GM12878 (cell line): ENCODE results near the gene SMKR1. TPM values are rescaled to one million over a fixed set of nuclear protein-coding genes. Genes with fewer than 3 reads are reported as not detected.

ENCODE experiments used
- CHD1 ChIP-seq: IDR thresholded peaks from 2 replicates; pipeline ENCODE4 v1.6.1; 2012; ENCODE audit warnings: low read depth, low read length, improper control_type of control experiment
- CHD2 ChIP-seq: IDR thresholded peaks from 2 replicates; pipeline ENCODE4 v1.6.1; 2011; ENCODE audit warnings: low read depth, low read length, improper control_type of control experiment, borderline replicate concordance
- CREM ChIP-seq: IDR thresholded peaks from 2 replicates; pipeline ENCODE4 v1.6.1; 2014; ENCODE audit warnings: antibody characterized with exemption, low read depth
- FOXK2 ChIP-seq: fragments of 450-650 bp; IDR thresholded peaks from 2 replicates; pipeline ENCODE4 v1.6.1; 2017; ENCODE audit warnings: mild to moderate bottlenecking, moderate library complexity
- NFYB ChIP-seq: IDR thresholded peaks from 2 replicates; pipeline ENCODE4 v1.6.1; 2011; ENCODE audit warnings: low read depth, mild to moderate bottlenecking, low read length, improper control_type of control experiment, moderate library complexity; ENCODE audit not compliant: insufficient read depth
- RBBP5 ChIP-seq: fragments of 200-600 bp; sonication (generic); conservative IDR thresholded peaks from 2 replicates; pipeline ENCODE4 v1.6.1; 2016
- TCF7 ChIP-seq: IDR thresholded peaks from 2 replicates; pipeline ENCODE4 v1.6.1; 2014; ENCODE audit warnings: antibody characterized with exemption, borderline replicate concordance
- ZNF274 ChIP-seq: IDR thresholded peaks from one replicate; pipeline ENCODE4 v1.8.0; 2011; ENCODE audit not compliant: insufficient read length, insufficient read depth
- polyA plus RNA-seq, 11 experiments: library from polyadenylated mRNA; depleted of rRNA in 4 of 11; unstranded in 6 of 11; stranded (reverse) in 5 of 11; fragments of >200 nt; fragmentation: Nextera tagmentation in 4 of 11; fragmentation: Illumina TruSeq in 1 of 11; extraction: Ambion mirVana in 4 of 11; extraction: Trizol in 1 of 11; gene quantifications; 1 replicate in 1 of 11; 2 replicates in 10 of 11; pipeline versions ENCODE4 v1.2.1 to v1.2.3, GENCODE V29; 2011 to 2016; ENCODE audit warnings: inconsistent platforms in 2 of 11, missing spikeins in 2 of 11, low read depth in 1 of 11
- total RNA-seq, 4 experiments: library from RNA; depleted of rRNA in 3 of 4; stranded (reverse); fragments of >200 nt in 3 of 4; fragmentation: Illumina TruSeq in 1 of 4; extraction: Trizol in 1 of 4; gene quantifications; 2 replicates each; pipeline versions ENCODE4 v1.2.1 to v1.2.3, GENCODE V29; 2013 to 2021
- TF ChIP-seq, protein P1 (sequence below): IDR thresholded peaks from 2 replicates; pipeline ENCODE4 v1.6.1; 2012; ENCODE audit warnings: improper control_type of control experiment, low read depth, low read length; ENCODE audit not compliant: insufficient replicate concordance
- TF ChIP-seq, protein P2 (sequence below): fragments of 450-650 bp; IDR thresholded peaks from 2 replicates; pipeline ENCODE4 v1.6.1; 2017; ENCODE audit warnings: mild to moderate bottlenecking, low read depth, inconsistent platforms; ENCODE audit not compliant: poor library complexity, severe bottlenecking

The SMKR1 gene
- total and polyA plus RNA-seq, 10 of the 15 experiments (the other 5 are each of a cell fraction or from before 2014, with no cell fraction given) = 0.37 to 2.6 (median 0.83) TPM

GRCh38 chr7:129513546-129513945 is 11.2 kb downstream of the SMKR1 start (continued):
- TF ChIP-seq, protein P1, sequence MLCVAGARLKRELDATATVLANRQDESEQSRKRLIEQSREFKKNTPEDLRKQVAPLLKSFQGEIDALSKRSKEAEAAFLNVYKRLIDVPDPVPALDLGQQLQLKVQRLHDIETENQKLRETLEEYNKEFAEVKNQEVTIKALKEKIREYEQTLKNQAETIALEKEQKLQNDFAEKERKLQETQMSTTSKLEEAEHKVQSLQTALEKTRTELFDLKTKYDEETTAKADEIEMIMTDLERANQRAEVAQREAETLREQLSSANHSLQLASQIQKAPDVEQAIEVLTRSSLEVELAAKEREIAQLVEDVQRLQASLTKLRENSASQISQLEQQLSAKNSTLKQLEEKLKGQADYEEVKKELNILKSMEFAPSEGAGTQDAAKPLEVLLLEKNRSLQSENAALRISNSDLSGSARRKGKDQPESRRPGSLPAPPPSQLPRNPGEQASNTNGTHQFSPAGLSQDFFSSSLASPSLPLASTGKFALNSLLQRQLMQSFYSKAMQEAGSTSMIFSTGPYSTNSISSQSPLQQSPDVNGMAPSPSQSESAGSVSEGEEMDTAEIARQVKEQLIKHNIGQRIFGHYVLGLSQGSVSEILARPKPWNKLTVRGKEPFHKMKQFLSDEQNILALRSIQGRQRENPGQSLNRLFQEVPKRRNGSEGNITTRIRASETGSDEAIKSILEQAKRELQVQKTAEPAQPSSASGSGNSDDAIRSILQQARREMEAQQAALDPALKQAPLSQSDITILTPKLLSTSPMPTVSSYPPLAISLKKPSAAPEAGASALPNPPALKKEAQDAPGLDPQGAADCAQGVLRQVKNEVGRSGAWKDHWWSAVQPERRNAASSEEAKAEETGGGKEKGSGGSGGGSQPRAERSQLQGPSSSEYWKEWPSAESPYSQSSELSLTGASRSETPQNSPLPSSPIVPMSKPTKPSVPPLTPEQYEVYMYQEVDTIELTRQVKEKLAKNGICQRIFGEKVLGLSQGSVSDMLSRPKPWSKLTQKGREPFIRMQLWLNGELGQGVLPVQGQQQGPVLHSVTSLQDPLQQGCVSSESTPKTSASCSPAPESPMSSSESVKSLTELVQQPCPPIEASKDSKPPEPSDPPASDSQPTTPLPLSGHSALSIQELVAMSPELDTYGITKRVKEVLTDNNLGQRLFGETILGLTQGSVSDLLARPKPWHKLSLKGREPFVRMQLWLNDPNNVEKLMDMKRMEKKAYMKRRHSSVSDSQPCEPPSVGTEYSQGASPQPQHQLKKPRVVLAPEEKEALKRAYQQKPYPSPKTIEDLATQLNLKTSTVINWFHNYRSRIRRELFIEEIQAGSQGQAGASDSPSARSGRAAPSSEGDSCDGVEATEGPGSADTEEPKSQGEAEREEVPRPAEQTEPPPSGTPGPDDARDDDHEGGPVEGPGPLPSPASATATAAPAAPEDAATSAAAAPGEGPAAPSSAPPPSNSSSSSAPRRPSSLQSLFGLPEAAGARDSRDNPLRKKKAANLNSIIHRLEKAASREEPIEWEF = no peak
- no peak for TF ChIP-seq FOXK2
- TF ChIP-seq, protein P2, sequence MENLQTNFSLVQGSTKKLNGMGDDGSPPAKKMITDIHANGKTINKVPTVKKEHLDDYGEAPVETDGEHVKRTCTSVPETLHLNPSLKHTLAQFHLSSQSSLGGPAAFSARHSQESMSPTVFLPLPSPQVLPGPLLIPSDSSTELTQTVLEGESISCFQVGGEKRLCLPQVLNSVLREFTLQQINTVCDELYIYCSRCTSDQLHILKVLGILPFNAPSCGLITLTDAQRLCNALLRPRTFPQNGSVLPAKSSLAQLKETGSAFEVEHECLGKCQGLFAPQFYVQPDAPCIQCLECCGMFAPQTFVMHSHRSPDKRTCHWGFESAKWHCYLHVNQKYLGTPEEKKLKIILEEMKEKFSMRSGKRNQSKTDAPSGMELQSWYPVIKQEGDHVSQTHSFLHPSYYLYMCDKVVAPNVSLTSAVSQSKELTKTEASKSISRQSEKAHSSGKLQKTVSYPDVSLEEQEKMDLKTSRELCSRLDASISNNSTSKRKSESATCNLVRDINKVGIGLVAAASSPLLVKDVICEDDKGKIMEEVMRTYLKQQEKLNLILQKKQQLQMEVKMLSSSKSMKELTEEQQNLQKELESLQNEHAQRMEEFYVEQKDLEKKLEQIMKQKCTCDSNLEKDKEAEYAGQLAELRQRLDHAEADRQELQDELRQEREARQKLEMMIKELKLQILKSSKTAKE = no peak
- no peak for TF ChIP-seq CREM
- TF ChIP-seq NFYB = no peak
- no peak for TF ChIP-seq RBBP5
- no peak for TF ChIP-seq CHD2
- TF ChIP-seq ZNF274 = no peak
- no peak for TF ChIP-seq CHD1
- no peak for TF ChIP-seq TCF7
- TF ChIP-seq, all 136 proteins: peak for 0
